Activated gamma-delta T cell treated with Interleukin-2 at 50 U/mL for 16 hours (primary cell): ENCODE measurements around the gene DYSF.
"Not testable (repeated sequence)": the region's sequence is repeated elsewhere in the genome, so short reads cannot be mapped to it uniquely, and the experiment has no call there.

ENCODE experiments used
- DNase-seq: peaks from one replicate; pipeline ENCODE4 v3.0.0-alpha.2; 2020

The DYSF gene

GRCh38 chr2:71473346-71474031 is 20.1 kb downstream of the DYSF start:
- DNase-seq = no peak

GRCh38 chr2:71474116-71474743 is 20.9 kb downstream of the DYSF start:
- DNase-seq = no peak

DNA sequence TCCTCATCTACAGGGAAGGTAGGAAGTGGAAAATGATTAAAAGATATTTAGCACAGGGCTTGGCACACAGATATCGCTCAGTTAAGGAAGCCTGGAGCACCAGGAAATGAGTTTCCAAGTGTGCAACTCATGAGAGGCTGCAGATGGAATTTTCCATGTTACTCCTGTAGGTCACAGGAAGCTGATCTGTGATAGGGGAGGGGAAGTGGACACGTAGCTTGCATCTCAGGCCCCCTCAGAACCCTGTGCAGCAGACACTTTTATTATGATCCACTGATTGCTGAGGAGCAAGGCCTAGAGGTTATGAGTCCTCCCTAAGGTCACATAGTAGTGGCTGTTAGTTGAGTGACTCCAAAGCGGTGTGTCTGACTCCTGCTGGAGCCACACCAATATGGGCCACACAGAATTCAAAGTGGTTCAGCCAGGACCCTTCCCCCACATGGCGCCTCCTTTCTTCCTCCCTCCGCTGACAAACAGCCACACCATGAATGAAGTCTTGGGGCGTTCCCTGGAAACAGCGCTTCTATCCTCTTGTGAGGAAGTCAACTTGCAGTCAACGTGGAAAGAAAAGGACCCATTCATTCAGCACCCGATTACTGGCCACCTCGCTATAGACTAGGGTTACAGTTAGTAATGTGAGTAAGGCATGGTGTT is 21.5 kb downstream of the DYSF start:
- no peak for DNase-seq

GRCh38 chr2:71476495-71476894 is 23.1 kb downstream of the DYSF start:
- DNase-seq = no peak

GRCh38 chr2:71477231-71477691 is 23.9 kb downstream of the DYSF start:
- DNase-seq = no peak

GRCh38 chr2:71478806-71479205 is 25.4 kb downstream of the DYSF start:
- DNase-seq = no peak

DNA sequence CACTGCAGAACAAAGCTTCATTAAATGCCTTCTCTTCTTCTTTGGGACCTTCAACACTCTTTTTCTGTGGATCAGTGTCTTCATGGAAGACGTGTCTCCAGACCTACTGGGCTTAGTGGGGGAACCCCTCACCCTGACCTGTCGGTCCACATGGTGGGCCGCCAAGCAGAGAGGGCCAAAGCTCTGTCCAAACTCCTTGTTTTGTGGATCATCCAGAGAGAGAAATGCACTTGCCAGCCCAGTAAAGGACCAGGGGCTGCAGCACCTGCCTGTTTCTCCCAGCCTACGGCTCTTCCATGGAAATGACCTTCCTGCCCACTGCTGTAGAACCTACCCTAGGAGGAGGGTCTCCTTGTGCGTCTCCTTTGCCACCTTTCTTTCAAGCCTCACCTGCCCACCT is 25.9 kb downstream of the DYSF start:
- no peak for DNase-seq

- no peak for DNase-seq
Measured at GRCh38 chr2:71481111-71481510, 27.8 kb downstream of the DYSF start.

DNA sequence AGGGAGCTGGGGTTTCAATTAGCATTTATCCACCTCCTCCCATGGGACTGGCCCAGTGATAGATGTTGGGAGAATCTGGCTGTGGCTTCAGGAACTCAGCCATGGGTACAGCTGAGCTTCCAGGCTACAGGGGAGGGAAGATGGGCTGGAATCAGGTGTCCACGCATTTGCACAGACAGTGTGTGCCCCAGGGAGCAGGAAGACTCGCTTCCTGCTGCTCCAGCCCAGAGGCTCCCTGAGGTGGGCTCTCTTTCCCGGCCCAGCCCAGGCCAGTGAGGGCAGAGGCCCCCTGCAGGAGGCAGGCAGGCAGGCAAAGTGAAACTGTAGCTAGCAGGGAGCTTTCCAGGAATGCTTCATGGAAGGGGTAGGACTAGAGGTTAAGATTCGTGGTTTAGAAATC is 28.7 kb downstream of the DYSF start:
- DNase-seq = no peak

- DNase-seq = no peak
Measured at GRCh38 chr2:71483246-71483645, 29.9 kb downstream of the DYSF start.

DNA sequence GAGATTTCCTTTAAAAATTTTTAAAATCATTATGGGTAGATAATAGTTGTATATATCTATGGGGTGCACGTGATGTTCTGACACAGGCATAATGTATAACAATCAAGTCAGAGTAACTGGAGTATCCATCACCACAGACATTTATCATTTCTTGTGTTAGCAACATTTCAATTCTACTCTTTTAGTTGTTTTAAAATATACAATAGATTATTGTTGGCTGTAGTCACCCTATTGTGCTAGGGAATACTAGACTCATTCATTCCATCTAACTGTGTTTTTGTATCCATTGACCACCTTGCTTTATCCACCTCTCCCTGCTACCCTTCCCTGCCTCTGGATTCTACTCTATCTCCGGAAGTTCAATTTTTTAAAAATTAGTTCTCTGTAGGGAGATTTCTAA is 31.0 kb downstream of the DYSF start:
- no peak for DNase-seq

GRCh38 chr2:71486881-71487640 is 33.7 kb downstream of the DYSF start:
- no peak for DNase-seq

DNA sequence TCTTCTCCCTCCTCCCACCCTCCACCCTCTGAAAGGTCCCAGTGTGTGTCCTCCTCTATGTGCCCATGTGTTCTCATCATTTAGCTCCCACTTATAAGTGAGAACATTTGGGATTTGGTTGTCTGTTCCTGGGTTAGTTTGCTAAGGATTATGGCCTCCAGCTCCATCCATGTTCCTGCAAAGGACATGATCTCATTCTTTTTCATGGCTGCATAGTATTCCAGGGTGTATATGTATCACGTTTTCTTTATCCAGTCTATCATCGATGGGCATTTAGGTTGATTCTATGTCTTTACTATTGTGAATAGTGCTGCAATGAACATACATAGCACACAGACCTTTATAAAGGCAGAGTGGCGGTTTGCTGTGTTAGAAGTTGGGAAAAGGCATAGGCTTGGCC is 38.2 kb downstream of the DYSF start:
- not testable (repeated sequence) for DNase-seq

DNA sequence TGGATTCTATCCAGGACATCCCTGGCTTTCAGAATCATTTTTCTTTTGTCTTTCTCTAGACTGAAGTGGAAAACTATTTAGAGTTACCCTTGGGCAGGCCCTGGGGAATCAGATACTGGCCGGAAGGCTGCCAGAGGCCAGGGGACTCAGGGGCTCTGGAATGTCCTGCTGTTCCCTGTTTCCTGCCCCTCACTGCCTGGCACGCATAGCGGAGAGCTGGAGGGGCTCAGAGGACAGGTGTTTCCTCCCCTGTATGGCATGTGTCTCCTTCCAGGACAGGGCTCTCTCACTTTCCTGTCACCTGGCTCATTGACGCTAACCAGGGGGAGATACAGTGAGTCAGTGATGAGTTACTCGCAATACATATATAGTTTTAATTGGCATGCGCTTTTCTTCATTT is 38.8 kb downstream of the DYSF start:
- DNase-seq = no peak

GRCh38 chr2:71494091-71494490 is 40.7 kb downstream of the DYSF start:
- DNase-seq = no peak

GRCh38 chr2:71494523-71495155 is 41.3 kb downstream of the DYSF start:
- no peak for DNase-seq

GRCh38 chr2:71496156-71496770 is 42.9 kb downstream of the DYSF start:
- no peak for DNase-seq

- no peak for DNase-seq
Measured at GRCh38 chr2:71498261-71498701, 44.9 kb downstream of the DYSF start.

GRCh38 chr2:71499691-71500090 is 46.3 kb downstream of the DYSF start:
- DNase-seq = no peak

- no peak for DNase-seq
Measured at GRCh38 chr2:71500426-71501079, 47.2 kb downstream of the DYSF start.

DNA sequence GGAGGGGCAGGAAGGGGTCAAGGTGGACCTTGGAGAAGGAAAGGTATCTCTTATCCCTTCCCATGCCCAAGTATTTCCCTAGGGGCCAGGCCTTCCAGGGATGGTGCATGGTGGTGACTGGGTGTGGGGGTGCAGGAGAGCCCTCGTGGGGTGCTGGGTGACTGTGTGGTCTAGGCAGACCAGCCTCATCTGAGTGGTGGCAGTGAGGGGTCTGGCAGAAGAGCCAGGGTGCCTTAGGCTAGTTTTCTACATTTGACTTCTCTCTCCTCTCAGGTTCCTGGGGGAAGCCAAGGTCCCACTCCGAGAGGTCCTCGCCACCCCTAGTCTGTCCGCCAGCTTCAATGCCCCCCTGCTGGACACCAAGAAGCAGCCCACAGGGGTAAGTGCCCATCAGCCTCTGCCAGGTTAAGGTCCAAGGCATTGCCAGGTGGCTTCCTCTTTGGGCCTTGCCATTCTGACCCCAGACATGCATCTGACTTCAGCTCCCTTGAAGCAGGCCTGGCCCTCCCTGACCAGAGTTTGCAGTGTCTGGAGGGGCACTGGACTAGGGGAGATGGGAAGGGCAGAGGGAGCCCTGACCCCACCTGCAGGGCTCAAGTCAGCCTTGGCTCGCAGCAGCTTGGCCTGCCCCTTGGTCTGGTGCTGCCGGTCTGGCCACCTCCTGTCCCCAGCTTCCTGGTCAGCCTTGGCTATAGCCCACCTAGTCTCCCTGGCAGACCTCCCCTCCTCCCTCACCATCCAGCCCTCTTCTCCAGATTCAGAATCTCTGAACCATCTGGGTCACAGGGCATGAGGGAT is 49.8 kb downstream of the DYSF start:
- no peak for DNase-seq
